ENCODE results near the gene RAD51B.

Gene RAD51B

DNA sequence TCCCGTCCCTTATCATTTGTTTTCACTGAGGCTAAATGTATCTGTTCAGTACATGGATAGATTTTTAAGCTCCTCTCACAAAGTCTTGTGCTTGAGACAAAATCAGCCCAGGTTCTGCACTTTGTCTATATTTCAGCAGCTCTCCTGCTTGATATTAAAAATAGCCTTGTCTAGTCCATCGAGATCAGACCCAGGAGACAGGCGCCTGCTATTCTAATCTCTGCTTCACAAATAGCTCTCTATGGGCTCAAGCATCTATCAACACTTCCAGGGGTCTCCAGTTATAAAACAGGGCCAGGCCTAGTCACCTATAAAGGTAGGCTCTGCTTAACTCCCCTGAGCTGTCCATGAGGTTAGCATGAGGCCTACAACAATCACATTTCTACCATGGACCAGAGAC lies 910.8 kb downstream of the RAD51B start:
- Histone ChIP-seq H3K27ac (ENCODE audit: poor library complexity, severe bottlenecking) (no peak overlapping the region), H3K4me1 (ENCODE audit: insufficient read depth, poor library complexity, severe bottlenecking) (peaks cover 3% of the 10 kb centered on the region), H3K9me3 (ENCODE audit: severe bottlenecking) (no peaks in the 10 kb centered on the region), H3K36me3 (ENCODE audit: low read depth) (no peaks in the 10 kb centered on the region), H3K4me3 (ENCODE audit: severe bottlenecking) (no peak overlapping the region), H3K27me3 (ENCODE audit: insufficient read depth, poor library complexity, severe bottlenecking) (no peaks in the 10 kb centered on the region)
- TF ChIP-seq, protein P1, sequence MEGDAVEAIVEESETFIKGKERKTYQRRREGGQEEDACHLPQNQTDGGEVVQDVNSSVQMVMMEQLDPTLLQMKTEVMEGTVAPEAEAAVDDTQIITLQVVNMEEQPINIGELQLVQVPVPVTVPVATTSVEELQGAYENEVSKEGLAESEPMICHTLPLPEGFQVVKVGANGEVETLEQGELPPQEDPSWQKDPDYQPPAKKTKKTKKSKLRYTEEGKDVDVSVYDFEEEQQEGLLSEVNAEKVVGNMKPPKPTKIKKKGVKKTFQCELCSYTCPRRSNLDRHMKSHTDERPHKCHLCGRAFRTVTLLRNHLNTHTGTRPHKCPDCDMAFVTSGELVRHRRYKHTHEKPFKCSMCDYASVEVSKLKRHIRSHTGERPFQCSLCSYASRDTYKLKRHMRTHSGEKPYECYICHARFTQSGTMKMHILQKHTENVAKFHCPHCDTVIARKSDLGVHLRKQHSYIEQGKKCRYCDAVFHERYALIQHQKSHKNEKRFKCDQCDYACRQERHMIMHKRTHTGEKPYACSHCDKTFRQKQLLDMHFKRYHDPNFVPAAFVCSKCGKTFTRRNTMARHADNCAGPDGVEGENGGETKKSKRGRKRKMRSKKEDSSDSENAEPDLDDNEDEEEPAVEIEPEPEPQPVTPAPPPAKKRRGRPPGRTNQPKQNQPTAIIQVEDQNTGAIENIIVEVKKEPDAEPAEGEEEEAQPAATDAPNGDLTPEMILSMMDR (IDR thresholded peaks at IDR 0.05; ENCODE audit: poor library complexity, severe bottlenecking), result no peak
- no peak for ATAC-seq (ENCODE audit: low read depth)
- no peak for DNase-seq (ENCODE audit: low spot score)

DNA sequence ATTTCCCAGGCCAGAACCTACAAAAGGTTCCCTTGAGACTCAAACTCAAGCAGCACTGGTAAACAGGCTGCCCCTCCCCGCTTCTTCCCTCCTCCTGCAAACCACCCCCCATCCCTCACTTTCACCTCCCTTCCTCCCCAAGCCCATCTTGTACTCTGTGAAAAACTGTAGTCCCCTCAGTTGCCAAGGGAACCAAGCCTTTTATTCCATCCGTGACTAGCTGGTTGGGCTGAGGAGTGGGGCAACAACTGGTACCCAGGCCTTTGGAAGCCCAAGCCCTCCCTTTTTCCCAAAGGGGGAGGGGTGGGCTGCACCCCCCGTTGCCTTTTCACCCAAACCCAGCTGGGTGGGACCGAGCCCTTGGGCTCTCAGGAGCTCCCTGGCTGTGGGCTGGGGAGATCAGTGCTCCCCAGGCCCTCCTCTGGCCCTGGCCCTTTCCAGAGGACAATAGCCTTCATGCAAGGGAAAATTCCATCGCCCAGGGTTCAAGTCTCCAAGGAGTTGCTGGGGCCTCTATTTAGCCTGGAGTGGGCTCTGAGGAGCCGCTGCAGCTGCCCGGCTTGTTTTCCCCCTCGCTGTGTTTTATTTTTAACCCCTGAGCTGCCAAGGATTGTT lies 911.3 kb downstream of the RAD51B start:
- H3K36me3 ChIP-seq (ENCODE audit: low read depth), result no peaks in the 10 kb centered on the region
- H3K27ac ChIP-seq (ENCODE audit: poor library complexity, severe bottlenecking), result no peak overlapping the region
- peaks cover 3% of the 10 kb centered on the region for H3K4me1 ChIP-seq (ENCODE audit: insufficient read depth, poor library complexity, severe bottlenecking)
- ATAC-seq (ENCODE audit: low read depth), result no peak
- no peaks in the 10 kb centered on the region for H3K27me3 ChIP-seq (ENCODE audit: insufficient read depth, poor library complexity, severe bottlenecking)
- no peak overlapping the region for H3K4me3 ChIP-seq (ENCODE audit: severe bottlenecking)
- TF ChIP-seq, protein P1 (IDR thresholded peaks at IDR 0.05; ENCODE audit: poor library complexity, severe bottlenecking), result no peak
- H3K9me3 ChIP-seq (ENCODE audit: severe bottlenecking), result no peaks in the 10 kb centered on the region
- DNase-seq (ENCODE audit: low spot score), result no peak

DNA sequence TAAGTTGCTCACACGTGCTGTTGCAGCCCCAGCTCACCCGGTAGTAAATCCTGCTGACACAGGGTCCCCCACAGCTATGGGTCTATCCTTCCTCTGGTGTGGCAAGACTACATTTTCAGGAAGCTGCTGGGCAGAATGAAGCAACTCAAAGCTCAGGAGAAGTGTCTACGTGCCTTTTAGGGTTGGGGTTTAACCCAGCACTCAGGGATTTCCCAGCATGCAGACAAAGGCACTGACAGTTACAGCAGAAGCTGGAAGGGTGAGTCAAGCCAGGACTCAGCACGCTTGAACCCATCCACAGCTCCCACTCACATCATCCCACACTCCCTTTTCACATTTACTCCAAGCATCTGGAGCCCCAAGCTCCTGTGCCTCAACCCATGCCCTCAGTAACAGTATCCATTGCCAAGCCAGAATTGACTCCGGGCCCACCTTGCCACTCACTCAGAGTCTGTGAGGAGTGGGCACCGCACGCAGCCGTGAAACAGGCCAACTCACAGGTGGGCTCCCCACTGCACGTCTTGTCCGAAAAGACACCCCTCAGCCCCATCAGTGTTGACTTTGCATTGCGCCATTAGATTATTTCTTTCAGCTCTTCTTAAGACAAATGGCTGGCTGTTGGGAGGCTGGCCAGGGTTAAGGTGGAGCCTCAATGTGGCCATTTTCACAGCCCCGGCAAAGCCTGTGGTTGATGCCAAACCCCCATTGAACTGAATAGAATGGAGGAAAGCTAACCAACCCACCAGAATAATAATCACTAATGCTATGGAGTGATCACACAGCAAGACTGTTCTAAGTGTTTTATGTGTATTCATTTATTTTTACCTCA lies 913.7 kb downstream of the RAD51B start:
- Histone ChIP-seq H3K27me3 (ENCODE audit: insufficient read depth, poor library complexity, severe bottlenecking) (no peaks in the 10 kb centered on the region), H3K9me3 (ENCODE audit: severe bottlenecking) (no peaks in the 10 kb centered on the region), H3K4me3 (ENCODE audit: severe bottlenecking) (no peak overlapping the region), H3K27ac (ENCODE audit: poor library complexity, severe bottlenecking) (no peak overlapping the region), H3K4me1 (ENCODE audit: insufficient read depth, poor library complexity, severe bottlenecking) (peaks cover 3% of the 10 kb centered on the region), H3K36me3 (ENCODE audit: low read depth) (no peaks in the 10 kb centered on the region)
- DNase-seq (ENCODE audit: low spot score), result no peak
- TF ChIP-seq, protein P1 (IDR thresholded peaks at IDR 0.05; ENCODE audit: poor library complexity, severe bottlenecking), result no peak
- ATAC-seq (ENCODE audit: low read depth), result no peak

DNA sequence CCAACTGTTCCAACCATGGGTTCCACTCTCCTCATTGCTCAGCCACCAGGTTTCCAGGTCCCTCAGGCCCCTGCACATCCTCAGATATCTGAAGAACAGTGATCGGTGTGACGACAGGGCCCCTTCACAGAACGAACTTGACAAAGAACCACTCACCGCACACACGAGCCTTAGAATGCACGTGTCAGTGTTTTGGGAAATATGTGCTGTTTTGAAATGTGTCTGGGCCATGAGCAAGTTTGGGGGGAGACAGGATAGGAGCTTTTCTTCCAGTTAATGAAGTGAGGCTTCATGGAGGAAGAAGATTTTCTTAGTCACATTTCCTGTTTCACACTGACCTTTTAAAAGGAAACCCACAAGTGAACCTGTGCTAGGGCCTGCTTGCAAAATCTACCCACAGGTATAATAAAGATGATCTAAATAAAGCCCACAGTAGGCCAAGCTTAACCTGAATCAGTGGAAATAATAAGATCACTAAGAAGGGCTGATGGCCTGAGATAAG lies 914.7 kb downstream of the RAD51B start:
- no peak for DNase-seq (ENCODE audit: low spot score)

More for the DNA sequence above, 914.7 kb downstream of the RAD51B start:
- Histone ChIP-seq H3K4me3 (ENCODE audit: severe bottlenecking) (no peak overlapping the region), H3K4me1 (ENCODE audit: insufficient read depth, poor library complexity, severe bottlenecking) (peaks cover 3% of the 10 kb centered on the region), H3K9me3 (ENCODE audit: severe bottlenecking) (no peaks in the 10 kb centered on the region), H3K27me3 (ENCODE audit: insufficient read depth, poor library complexity, severe bottlenecking) (no peaks in the 10 kb centered on the region), H3K27ac (ENCODE audit: poor library complexity, severe bottlenecking) (peak overlapping the region; percentile 20), H3K36me3 (ENCODE audit: low read depth) (no peaks in the 10 kb centered on the region)
- TF ChIP-seq, protein P1 (IDR thresholded peaks at IDR 0.05; ENCODE audit: poor library complexity, severe bottlenecking), result no peak
- ATAC-seq (ENCODE audit: low read depth), result peak; percentile 45; the same call in 2 of the 3 replicates

Measured in RWPE2 (cell line).